GM21737 (cell line): ENCODE data around the gene MRTO4.
"Not testable (repeated sequence)": the region's sequence is repeated elsewhere in the genome, so short reads cannot be mapped to it uniquely, and the experiment has no call there.

Source experiments
- ATAC-seq: cut with Tn5 transposase; IDR thresholded peaks from one replicate; pipeline ENCODE4 v1.9.1; 2021; ENCODE audit warnings: mild to moderate bottlenecking, moderate library complexity; ENCODE audit not compliant: unreplicated experiment

MRTO4 gene

DNA sequence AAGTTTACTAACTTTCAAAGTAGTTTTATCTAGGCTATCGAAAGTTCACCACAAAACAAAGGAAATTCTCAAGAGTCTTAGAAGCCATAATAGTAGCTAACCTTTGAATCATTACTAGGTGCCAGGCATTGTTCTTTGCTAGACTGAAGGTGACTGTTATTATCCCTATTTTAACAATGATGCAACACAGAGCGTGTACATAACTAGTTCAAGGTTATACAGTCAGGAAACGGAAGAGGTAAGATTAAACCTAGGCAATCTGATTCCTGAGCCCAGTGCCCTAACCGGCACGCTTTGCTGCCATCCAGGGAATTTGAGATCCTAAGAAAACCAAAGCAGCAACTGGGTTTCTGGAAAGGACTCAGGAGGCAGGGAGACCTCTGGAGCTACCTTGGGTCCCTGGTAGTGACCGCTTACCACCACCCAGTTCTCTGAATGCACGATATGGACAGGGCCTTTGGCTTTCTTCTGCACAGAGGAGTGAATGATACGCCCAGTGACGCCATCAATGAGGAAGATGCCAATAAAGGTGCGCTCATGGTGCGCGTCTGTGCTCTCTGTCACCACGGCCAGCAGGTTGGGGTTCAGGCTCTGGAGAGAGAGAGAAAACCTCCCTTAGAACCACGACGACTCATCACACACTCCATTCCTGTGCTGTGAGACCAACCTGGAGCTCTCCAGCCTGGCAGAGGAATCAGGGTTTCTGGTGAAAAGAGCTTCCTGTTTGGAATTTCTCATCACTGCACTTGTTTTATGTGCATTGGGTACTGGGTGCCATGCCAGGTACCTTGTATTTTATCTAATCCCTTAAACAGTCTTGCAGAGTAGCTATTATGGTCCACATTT lies 28.4 kb upstream of the MRTO4 start:
- ATAC-seq = no peak

- ATAC-seq = no peak
Observed at GRCh38 chr1:19229229-19229628, 22.4 kb upstream of the MRTO4 start.

DNA sequence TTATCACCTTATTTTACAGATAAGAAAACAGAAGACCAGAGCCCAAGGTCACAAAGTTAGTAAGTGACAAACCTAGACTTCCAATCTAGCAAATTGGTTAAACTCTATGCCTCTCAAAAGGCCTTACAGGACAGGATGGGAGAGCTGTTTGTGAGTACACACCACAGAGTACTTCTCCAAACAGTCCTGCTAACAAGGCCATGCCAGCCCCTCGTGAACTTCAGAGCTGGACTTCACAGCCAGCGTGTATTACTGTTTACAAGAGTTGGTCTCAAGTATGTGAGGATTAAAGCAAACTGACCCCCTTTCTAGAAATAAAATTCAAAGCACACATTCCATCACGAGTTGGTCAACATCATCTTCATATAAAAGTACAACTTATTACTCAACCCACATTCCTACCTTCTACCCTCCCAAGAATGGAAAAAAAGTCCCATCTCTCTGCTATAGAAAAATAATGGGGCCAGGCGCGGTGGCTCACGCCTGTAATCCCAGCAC lies 21.7 kb upstream of the MRTO4 start:
- no peak for ATAC-seq

GRCh38 chr1:19231736-19232523 lies 19.7 kb upstream of the MRTO4 start:
- not testable (repeated sequence) for ATAC-seq

GRCh38 chr1:19232524-19232846 lies 19.1 kb upstream of the MRTO4 start:
- no peak for ATAC-seq

- ATAC-seq = no peak
Observed at GRCh38 chr1:19234224-19234623, 17.4 kb upstream of the MRTO4 start.

GRCh38 chr1:19239876-19240275 lies 11.7 kb upstream of the MRTO4 start:
- no peak for ATAC-seq

DNA sequence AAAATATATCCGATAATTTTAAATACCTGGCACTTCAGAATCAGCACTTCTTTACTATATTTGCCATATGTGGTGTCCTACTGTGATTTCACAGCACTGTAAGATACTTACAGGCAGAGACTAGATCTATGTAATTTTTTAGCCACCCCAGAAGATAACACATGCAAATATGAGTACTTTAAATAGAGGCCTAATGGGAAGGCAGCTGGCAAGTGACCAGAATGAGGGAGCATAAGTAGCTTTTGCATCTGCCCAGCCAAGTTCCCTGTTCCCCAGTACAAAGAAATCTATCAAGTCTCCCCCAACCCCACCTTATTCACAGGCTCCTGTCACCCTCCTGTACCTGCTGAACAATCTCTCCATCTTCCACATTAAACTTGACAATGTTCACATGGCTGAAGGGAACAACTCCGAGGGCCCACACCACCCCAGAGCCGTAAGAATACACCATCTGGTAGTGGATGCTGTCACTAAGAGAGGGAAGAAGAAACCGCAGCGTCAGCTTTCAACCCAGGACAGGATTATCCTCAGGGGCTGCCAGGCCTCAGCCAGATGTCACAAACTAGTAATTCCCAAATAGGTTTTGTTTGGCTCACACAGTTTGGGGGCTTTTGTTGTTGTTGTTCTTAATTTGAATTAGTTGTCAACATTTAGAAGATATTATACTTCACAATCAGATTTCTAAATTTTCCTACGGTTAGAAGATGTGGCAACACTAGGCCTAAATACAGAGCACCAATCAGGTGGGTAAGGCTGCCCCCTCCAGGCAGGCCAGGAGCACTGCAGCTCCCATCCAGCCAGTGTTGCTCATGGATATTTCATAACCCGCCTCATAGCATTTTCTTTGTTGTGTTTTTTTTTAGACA lies 10.7 kb upstream of the MRTO4 start:
- no peak for ATAC-seq

DNA sequence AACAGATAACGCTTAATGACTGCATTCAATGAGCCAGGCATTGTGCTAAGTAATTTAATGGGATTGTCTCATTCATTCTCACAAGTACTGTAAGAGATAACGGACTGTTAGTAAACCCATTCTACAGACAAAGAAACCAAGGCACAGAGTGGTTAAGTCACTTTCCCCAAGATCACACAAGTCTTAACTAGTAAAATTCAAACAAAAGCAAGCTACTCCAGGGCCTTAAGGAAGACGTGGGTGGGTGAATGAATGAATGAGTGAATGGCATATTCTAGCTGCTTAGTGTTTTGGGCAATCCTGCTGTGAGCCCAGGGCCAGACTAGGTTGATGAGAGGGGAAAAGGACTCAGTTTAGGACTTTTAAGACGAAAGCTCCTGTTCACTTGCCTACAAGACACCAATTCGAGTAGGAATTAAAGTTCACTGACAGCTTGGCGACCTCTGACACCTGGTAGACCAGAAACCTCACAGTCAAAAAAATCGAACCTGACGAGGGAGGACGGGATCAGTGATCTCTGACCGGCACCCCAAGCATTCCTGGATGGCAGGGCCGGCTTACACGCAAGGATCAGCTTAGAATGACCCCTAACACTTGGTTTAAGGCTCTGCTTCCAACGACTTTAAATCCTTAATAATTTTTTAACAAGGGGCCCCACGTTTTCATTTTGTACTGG lies 838 bp upstream of the MRTO4 start:
- ATAC-seq = no peak

DNA sequence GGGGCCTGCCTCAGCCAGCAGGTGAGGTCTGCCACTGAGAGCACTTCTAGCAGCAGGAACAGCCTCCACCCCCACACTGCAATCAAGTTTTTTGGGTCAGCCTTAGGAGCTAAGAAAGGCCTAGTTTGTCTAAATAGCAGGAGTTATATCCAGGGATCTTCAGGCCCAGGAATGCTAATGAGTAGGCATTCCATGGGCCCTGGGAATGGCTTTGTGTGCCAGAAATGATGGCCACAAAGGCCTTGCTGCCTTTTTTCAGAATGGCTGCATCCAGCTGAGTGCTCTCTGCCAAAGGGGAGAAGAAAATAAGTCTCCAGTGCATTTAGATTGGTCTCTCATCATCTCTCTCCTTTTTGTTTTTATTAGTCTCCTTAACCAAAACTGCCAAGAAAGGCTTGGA lies 2.8 kb downstream of the MRTO4 start:
- no peak for ATAC-seq

DNA sequence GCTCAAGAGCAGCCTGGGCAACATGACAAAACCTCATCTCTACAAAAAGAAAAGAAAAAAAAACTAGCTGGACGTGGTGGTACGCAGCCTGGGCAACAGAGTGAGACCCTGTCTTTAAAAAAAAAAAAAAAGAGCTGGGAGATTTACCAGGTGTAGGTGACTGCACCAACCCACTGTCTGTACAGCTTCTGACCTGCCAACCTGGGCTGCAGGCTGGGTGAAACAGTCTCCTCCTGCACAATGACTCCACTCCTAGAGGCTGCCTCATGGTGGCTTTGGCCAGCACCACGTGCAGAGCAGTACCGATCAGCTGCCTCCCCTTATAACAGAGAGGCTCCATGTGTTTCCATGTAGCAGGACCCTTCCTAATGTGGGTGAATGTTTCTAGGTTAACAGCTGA lies 3.7 kb downstream of the MRTO4 start:
- ATAC-seq = no peak

GRCh38 chr1:19256301-19256700 lies 4.7 kb downstream of the MRTO4 start:
- ATAC-seq = not testable (repeated sequence)

GRCh38 chr1:19257178-19257914 lies 5.7 kb downstream of the MRTO4 start:
- no peak for ATAC-seq

- ATAC-seq = no peak
Observed at GRCh38 chr1:19258353-19258752, 6.7 kb downstream of the MRTO4 start.

DNA sequence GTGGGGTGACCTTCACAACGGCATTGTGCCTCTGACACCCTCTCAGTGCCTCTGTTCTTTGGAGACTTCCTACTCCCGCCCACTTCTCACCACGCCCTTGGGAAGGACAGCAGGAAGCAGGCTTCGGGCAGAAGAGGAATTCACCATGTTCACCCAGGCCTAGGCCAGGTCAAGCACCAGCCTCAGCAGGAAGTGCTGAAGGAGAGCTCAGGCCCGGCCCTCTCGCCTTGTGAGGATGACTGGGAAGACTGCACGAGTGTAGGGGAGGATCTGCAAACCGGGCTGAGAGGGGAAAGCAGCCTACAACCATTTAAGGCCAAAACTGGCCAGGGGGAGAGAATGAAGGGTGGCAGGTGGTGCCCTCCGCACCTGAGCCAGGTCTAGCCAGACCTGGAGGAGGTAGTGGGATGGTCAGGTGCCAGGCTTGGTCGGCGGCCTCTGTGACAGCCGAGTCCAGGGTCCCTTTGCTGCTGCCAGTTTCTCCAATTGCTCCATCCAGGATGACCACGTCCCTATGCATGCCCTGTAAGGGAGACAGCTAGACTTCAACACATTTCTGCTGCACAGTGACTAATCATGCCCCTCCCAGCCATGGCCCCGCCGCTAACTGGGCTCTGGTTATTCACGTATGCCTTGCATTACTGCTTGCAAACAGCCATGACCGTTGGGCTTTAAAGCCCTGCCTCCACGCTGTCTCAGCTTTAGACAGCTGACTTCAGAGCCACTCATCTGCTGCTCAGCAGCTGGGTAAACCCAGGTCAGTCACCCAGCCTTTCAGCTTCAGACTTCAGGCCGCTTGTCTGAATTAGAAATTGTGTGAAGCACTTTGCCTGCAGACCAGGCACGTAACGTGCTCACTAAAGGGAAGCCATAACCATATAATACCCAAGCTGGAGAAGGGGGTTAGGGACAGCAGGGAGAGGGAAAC lies 8.9 kb downstream of the MRTO4 start:
- ATAC-seq = no peak

DNA sequence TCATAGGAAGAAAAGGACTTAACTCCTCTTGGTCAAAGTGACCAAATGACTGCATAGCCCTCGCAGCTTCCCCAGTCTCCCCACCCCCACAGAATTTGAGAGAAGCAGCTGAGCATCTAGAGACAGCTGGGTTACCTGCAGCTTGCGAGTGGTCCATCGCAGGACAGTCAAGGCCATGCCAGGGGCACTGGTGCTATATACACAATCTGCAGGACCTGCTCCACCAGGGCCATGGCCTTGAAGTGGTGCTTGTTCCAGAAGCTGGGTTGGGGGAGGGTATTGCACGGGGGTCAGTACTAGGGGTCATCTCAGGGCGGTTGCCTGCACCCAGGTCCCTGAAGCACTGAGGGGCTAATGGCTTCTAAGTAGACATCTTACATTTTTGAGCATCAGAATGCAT lies 10.4 kb downstream of the MRTO4 start:
- ATAC-seq = no peak

DNA sequence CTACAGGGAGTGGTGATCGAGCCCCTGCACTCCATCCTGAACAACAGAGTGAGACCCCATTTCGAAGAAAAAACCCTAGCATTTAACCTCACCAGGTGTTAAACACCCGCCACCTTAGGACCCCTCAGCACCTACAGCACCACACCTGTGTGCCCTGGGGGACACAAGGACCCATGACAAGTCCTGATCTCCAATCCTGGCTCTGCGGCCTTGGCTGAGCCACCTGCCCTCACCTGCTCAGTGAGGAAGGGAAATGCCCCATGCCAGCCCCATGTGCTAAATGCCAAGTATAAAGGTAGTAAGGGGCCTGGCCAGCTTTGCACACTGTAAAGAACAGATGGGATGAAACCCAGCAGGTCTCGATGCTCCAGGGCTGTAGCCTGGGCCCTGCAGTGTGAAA lies 11.1 kb downstream of the MRTO4 start:
- no peak for ATAC-seq

DNA sequence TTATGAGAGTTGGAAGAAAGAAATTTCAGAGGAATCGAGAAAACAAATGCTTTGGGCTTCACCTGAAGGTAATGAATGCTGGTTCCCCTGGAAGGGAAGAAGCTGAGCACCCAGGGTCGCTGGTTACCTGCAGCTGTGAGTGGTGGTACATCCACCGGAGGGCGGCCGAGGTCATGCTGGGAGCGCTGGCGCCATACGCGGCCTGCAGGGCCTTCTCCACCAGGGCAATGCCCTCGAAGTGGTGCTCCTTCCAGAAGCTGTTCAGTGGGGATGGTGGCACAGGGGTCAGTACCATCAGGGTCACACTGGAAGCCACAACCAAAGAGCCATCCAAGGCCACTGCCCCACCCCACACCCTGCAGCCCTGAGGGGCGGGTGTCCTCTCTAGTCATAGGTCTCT lies 16.8 kb downstream of the MRTO4 start:
- ATAC-seq = no peak
